ENCODE data around the gene ADGRG3. TPM values are rescaled to one million over a fixed set of nuclear protein-coding genes. Genes with fewer than 3 reads are reported as not detected.

ADGRG3 gene
- total RNA-seq, 2 experiments from 2014 or later: not detected

- peaks cover 28% of the 10 kb centered on the region for H3K4me1 Mint-ChIP-seq
- ChIA-PET POLR2A (interaction anchor here (1.2 kb wide), 2 partner anchors 52 to 69 kb away, joined by 4 read pairs; no protein-coding TSS in a partner anchor), CTCF (interaction anchor here (6.4 kb wide), 1 partner anchor 66 kb away, joined by 189 read pairs; no protein-coding TSS in a partner anchor)
- H3K27me3 Mint-ChIP-seq: peaks cover 13% of the 10 kb centered on the region
- no peak overlapping the region for H3K4me3 Mint-ChIP-seq
- no peaks in the 10 kb centered on the region for H3K36me3 Mint-ChIP-seq (ENCODE audit: low read depth)
- no peaks in the 10 kb centered on the region for H3K9me3 Mint-ChIP-seq
- no peak overlapping the region for H3K27ac Mint-ChIP-seq
- DNase-seq: no peak
These were observed 23.6 kb upstream of the ADGRG3 start for GRCh38 chr16:57644383-57645014.

- POLR2A ChIA-PET: no interaction called here
- Mint-ChIP-seq H3K27ac (no peak overlapping the region), H3K4me3 (no peak overlapping the region)
These were observed 22.9 kb upstream of the ADGRG3 start for GRCh38 chr16:57645169-57645568.

GRCh38 chr16:57645691-57646387, 22.3 kb upstream of the ADGRG3 start:
- Mint-ChIP-seq H3K27me3 (no peaks in the 10 kb centered on the region), H3K4me3 (no peak overlapping the region), H3K27ac (no peak overlapping the region), H3K9me3 (no peaks in the 10 kb centered on the region), H3K4me1 (peaks cover 28% of the 10 kb centered on the region), H3K36me3 (ENCODE audit: low read depth) (no peaks in the 10 kb centered on the region)
- POLR2A ChIA-PET: interaction anchor here (3.6 kb wide), 1 partner anchor 36 kb away, joined by 18 read pairs; no protein-coding TSS in a partner anchor
- CTCF ChIA-PET: interaction anchor here (0.8 to 7.6 kb wide), 5 partner anchors 24 to 67 kb away, joined by 3 to 189 read pairs (median 83); no protein-coding TSS in a partner anchor
- no peak for DNase-seq

More at GRCh38 chr16:57645169-57645568, 22.9 kb upstream of the ADGRG3 start:
- Mint-ChIP-seq H3K36me3 (ENCODE audit: low read depth) (no peaks in the 10 kb centered on the region), H3K9me3 (no peaks in the 10 kb centered on the region), H3K4me1 (peaks cover 28% of the 10 kb centered on the region), H3K27me3 (peaks cover 7% of the 10 kb centered on the region)
- CTCF ChIA-PET: interaction anchor here (0.8 to 6.4 kb wide), 2 partner anchors 43 to 67 kb away, joined by 3 to 189 read pairs; no protein-coding TSS in a partner anchor
- DNase-seq: no peak

GRCh38 chr16:57646388-57647039, 21.6 kb upstream of the ADGRG3 start:
- Mint-ChIP-seq H3K27me3 (no peaks in the 10 kb centered on the region), H3K4me3 (no peak overlapping the region), H3K36me3 (ENCODE audit: low read depth) (no peaks in the 10 kb centered on the region), H3K4me1 (peaks cover 33% of the 10 kb centered on the region), H3K27ac (peak overlapping the region; percentile 23), H3K9me3 (no peaks in the 10 kb centered on the region)
- DNase-seq: no peak
- ChIA-PET CTCF (interaction anchor here (1.3 to 7.6 kb wide), 6 partner anchors 9 to 68 kb away, joined by 7 to 189 read pairs (median 80); no protein-coding TSS in a partner anchor), POLR2A (interaction anchor here (1.5 to 3.6 kb wide), 5 partner anchors 9 to 55 kb away, joined by 4 to 18 read pairs (median 11); no protein-coding TSS in a partner anchor)

GRCh38 chr16:57647136-57647875, 20.8 kb upstream of the ADGRG3 start:
- no peaks in the 10 kb centered on the region for H3K27me3 Mint-ChIP-seq
- CTCF ChIA-PET: interaction anchor here (0.8 to 7.6 kb wide), 15 partner anchors 10 to 347 kb away, joined by 3 to 189 read pairs (median 7); partner anchors contain the start of gene KATNB1
- DNase-seq: no peak
- H3K4me1 Mint-ChIP-seq: peaks cover 41% of the 10 kb centered on the region
- H3K27ac Mint-ChIP-seq: peak overlapping the region; percentile 47
- POLR2A ChIA-PET: interaction anchor here (1.0 to 3.6 kb wide), 8 partner anchors 10 to 110 kb away, joined by 3 to 25 read pairs (median 8); partner anchors contain the start of gene CCDC102A
- no peaks in the 10 kb centered on the region for H3K9me3 Mint-ChIP-seq
- H3K36me3 Mint-ChIP-seq (ENCODE audit: low read depth): no peaks in the 10 kb centered on the region
- H3K4me3 Mint-ChIP-seq: no peak overlapping the region

- no peak for DNase-seq
- CTCF ChIA-PET: interaction anchor here (0.8 to 7.6 kb wide), 19 partner anchors 10 to 251 kb away, joined by 3 to 189 read pairs (median 5); partner anchors contain the start of genes ADGRG1 and KATNB1
- no peaks in the 10 kb centered on the region for H3K27me3 Mint-ChIP-seq
- H3K4me3 Mint-ChIP-seq: no peak overlapping the region
- H3K4me1 Mint-ChIP-seq: peaks cover 41% of the 10 kb centered on the region
- H3K36me3 Mint-ChIP-seq (ENCODE audit: low read depth): no peaks in the 10 kb centered on the region
- POLR2A ChIA-PET: interaction anchor here (1.0 to 3.6 kb wide), 9 partner anchors 10 to 186 kb away, joined by 3 to 25 read pairs (median 6); partner anchors contain the start of gene CCDC102A
- no peaks in the 10 kb centered on the region for H3K9me3 Mint-ChIP-seq
- peak overlapping the region; percentile 47 for H3K27ac Mint-ChIP-seq
These were observed 20.0 kb upstream of the ADGRG3 start for GRCh38 chr16:57648125-57648524.

- H3K36me3 Mint-ChIP-seq (ENCODE audit: low read depth): no peaks in the 10 kb centered on the region
- peak; percentile 92 for DNase-seq
- CTCF ChIA-PET: interaction anchor here (0.5 to 7.6 kb wide), 26 partner anchors 11 to 250 kb away, joined by 3 to 189 read pairs (median 4); partner anchors contain the start of genes ADGRG1, ADGRG5, CIAPIN1 and COQ9
- H3K4me1 Mint-ChIP-seq: peaks cover 39% of the 10 kb centered on the region
- peak overlapping the region; percentile 56 for H3K27ac Mint-ChIP-seq
- H3K27me3 Mint-ChIP-seq: no peaks in the 10 kb centered on the region
- H3K9me3 Mint-ChIP-seq: no peaks in the 10 kb centered on the region
- no peak overlapping the region for H3K4me3 Mint-ChIP-seq
- POLR2A ChIA-PET: interaction anchor here (1.0 to 3.6 kb wide), 8 partner anchors 11 to 187 kb away, joined by 3 to 25 read pairs (median 8); partner anchors contain the start of gene CCDC102A
These were observed 19.3 kb upstream of the ADGRG3 start for GRCh38 chr16:57648581-57649442.

- Mint-ChIP-seq H3K27ac (no peak overlapping the region), H3K36me3 (ENCODE audit: low read depth) (no peaks in the 10 kb centered on the region), H3K9me3 (no peaks in the 10 kb centered on the region), H3K4me1 (peaks cover 39% of the 10 kb centered on the region), H3K4me3 (no peak overlapping the region), H3K27me3 (no peaks in the 10 kb centered on the region)
- no peak for DNase-seq
- ChIA-PET POLR2A (interaction anchor here (1.0 to 3.6 kb wide), 4 partner anchors 15 to 188 kb away, joined by 3 to 25 read pairs (median 10); no protein-coding TSS in a partner anchor), CTCF (interaction anchor here (0.7 to 7.6 kb wide), 14 partner anchors 12 to 249 kb away, joined by 3 to 189 read pairs (median 6); partner anchors contain the start of genes ADGRG5, CIAPIN1, COQ9 and KATNB1)
These were observed 18.7 kb upstream of the ADGRG3 start for GRCh38 chr16:57649443-57649751.

GRCh38 chr16:57649846-57650245, 18.3 kb upstream of the ADGRG3 start:
- H3K36me3 Mint-ChIP-seq (ENCODE audit: low read depth): no peaks in the 10 kb centered on the region

GRCh38 chr16:57651344-57652333, 16.5 kb upstream of the ADGRG3 start:
- ChIA-PET CTCF (interaction anchor here (0.6 to 7.6 kb wide), 8 partner anchors 14 to 79 kb away, joined by 3 to 167 read pairs (median 4); no protein-coding TSS in a partner anchor), POLR2A (interaction anchor here (0.8 to 1.8 kb wide), 3 partner anchors 58 to 76 kb away, joined by 3 to 8 read pairs (median 3); no protein-coding TSS in a partner anchor)
- Mint-ChIP-seq H3K9me3 (no peaks in the 10 kb centered on the region), H3K4me1 (peaks cover 45% of the 10 kb centered on the region), H3K4me3 (no peak overlapping the region), H3K36me3 (ENCODE audit: low read depth) (no peaks in the 10 kb centered on the region), H3K27me3 (no peaks in the 10 kb centered on the region), H3K27ac (peak overlapping the region; percentile 13)
- DNase-seq: peak; percentile 72

More at GRCh38 chr16:57649846-57650245, 18.3 kb upstream of the ADGRG3 start:
- POLR2A ChIA-PET: interaction anchor here (1.5 to 2.9 kb wide), 2 partner anchors 14 to 73 kb away, joined by 3 to 25 read pairs; no protein-coding TSS in a partner anchor
- no peak overlapping the region for H3K27ac Mint-ChIP-seq
- H3K4me1 Mint-ChIP-seq: peaks cover 39% of the 10 kb centered on the region
- no peaks in the 10 kb centered on the region for H3K27me3 Mint-ChIP-seq
- no peaks in the 10 kb centered on the region for H3K9me3 Mint-ChIP-seq
- DNase-seq: no peak
- H3K4me3 Mint-ChIP-seq: no peak overlapping the region
- CTCF ChIA-PET: interaction anchor here (0.7 to 7.6 kb wide), 14 partner anchors 12 to 249 kb away, joined by 3 to 189 read pairs (median 6); partner anchors contain the start of genes ADGRG5, CIAPIN1, COQ9 and KATNB1
